ELF-1 (cell line): Measurements from ENCODE around the gene JMJD1C.

Experiments used
- DNase-seq: peaks from one replicate; pipeline ENCODE4 v3.0.0-alpha.2; 2016; ENCODE audit warnings: low read depth, low spot score

JMJD1C gene

GRCh38 chr10:63227207-63227895, 238.4 kb downstream of the JMJD1C start:
- DNase-seq: no peak

GRCh38 chr10:63224241-63224640, 241.5 kb downstream of the JMJD1C start:
- DNase-seq: no peak

GRCh38 chr10:63221950-63222349, 243.8 kb downstream of the JMJD1C start:
- no peak for DNase-seq

- DNase-seq: no peak
These were observed 246.0 kb downstream of the JMJD1C start for GRCh38 chr10:63219749-63220148.

- no peak for DNase-seq
These were observed 248.6 kb downstream of the JMJD1C start for GRCh38 chr10:63217120-63217605.

GRCh38 chr10:63214571-63214970, 251.2 kb downstream of the JMJD1C start:
- DNase-seq: no peak

- no peak for DNase-seq
These were observed 252.3 kb downstream of the JMJD1C start for GRCh38 chr10:63213489-63213888.

GRCh38 chr10:63210611-63211196, 255.1 kb downstream of the JMJD1C start:
- no peak for DNase-seq

- DNase-seq: no peak
These were observed 256.1 kb downstream of the JMJD1C start for GRCh38 chr10:63209705-63210104.

- peak; percentile 27 for DNase-seq
These were observed 256.8 kb downstream of the JMJD1C start for GRCh38 chr10:63208986-63209385.

GRCh38 chr10:63206997-63207811, 258.6 kb downstream of the JMJD1C start:
- no peak for DNase-seq

- no peak for DNase-seq
These were observed 259.2 kb downstream of the JMJD1C start for GRCh38 chr10:63206576-63206975.

- DNase-seq: no peak
These were observed 260.4 kb downstream of the JMJD1C start for GRCh38 chr10:63205421-63205820.

- DNase-seq: no peak
These were observed 260.9 kb downstream of the JMJD1C start for GRCh38 chr10:63204667-63205391.

- DNase-seq: no peak
These were observed 264.7 kb downstream of the JMJD1C start for GRCh38 chr10:63201118-63201517.

- DNase-seq: no peak
These were observed 265.3 kb downstream of the JMJD1C start for GRCh38 chr10:63200431-63200830.

- DNase-seq: no peak
These were observed 266.1 kb downstream of the JMJD1C start for GRCh38 chr10:63199716-63200115.

- no peak for DNase-seq
These were observed 268.3 kb downstream of the JMJD1C start for GRCh38 chr10:63197344-63198092.

GRCh38 chr10:63192826-63193225, 273.0 kb downstream of the JMJD1C start:
- DNase-seq: no peak

- no peak for DNase-seq
These were observed 290.2 kb downstream of the JMJD1C start for GRCh38 chr10:63175534-63175933.
